Mesenchymal stem cell (in vitro differentiated cells and primary cell): ENCODE measurements around the gene TMUB1.

ENCODE experiments used
- DNase-seq: peaks from one replicate; pipeline ENCODE4 v3.0.0-alpha.2; 2013
- H2AFZ ChIP-seq: one replicate; pipeline ENCODE4 v1.6.1; 2013; ENCODE audit warnings: low read depth, mild to moderate bottlenecking, control low read depth, inconsistent platforms, low read length, moderate library complexity
- H2AK5ac ChIP-seq: 2 replicates; pipeline ENCODE4 v1.6.1; 2013; ENCODE audit warnings: low read length, moderate library complexity, mild to moderate bottlenecking, inconsistent platforms; ENCODE audit not compliant: severe bottlenecking
- H2BK120ac ChIP-seq: one replicate; pipeline ENCODE4 v1.6.1; 2013; ENCODE audit warnings: low read depth, mild to moderate bottlenecking, inconsistent platforms, low read length, moderate library complexity
- H2BK12ac ChIP-seq, 2 experiments: one replicate each; pipeline ENCODE4 v1.6.1; 2013; ENCODE audit warnings: inconsistent platforms in 2 of 2, low read length in 2 of 2, mild to moderate bottlenecking in 2 of 2, moderate library complexity in 2 of 2, control low read depth in 1 of 2
- H2BK15ac ChIP-seq: one replicate; pipeline ENCODE4 v1.6.1; 2013; ENCODE audit warnings: mild to moderate bottlenecking, low read depth, inconsistent platforms; ENCODE audit not compliant: poor library complexity, severe bottlenecking
- H2BK5ac ChIP-seq: 2 replicates; pipeline ENCODE4 v1.6.1; 2013; ENCODE audit warnings: low read depth, mild to moderate bottlenecking, low read length, control low read depth, inconsistent platforms; ENCODE audit not compliant: poor library complexity, severe bottlenecking
- H3K14ac ChIP-seq, 2 experiments: one replicate each; pipeline ENCODE4 v1.6.1; 2013; ENCODE audit warnings: inconsistent platforms in 2 of 2, low read length in 2 of 2, control low read depth in 1 of 2, mild to moderate bottlenecking in 1 of 2, moderate library complexity in 1 of 2
- H3K18ac ChIP-seq, 2 experiments: one replicate each; pipeline ENCODE4 v1.6.1; 2013; ENCODE audit warnings: inconsistent platforms in 2 of 2, low read length in 2 of 2, control low read depth in 1 of 2, low read depth in 1 of 2, mild to moderate bottlenecking in 1 of 2
- H3K23ac ChIP-seq, 2 experiments: one replicate each; pipeline ENCODE4 v1.6.1; 2013; ENCODE audit warnings: inconsistent platforms in 2 of 2, low read length in 2 of 2, mild to moderate bottlenecking in 2 of 2, moderate library complexity in 2 of 2, control low read depth in 1 of 2
- H3K27ac ChIP-seq: 2 replicates; pipeline ENCODE4 v1.5.1; 2013; ENCODE audit warnings: mild to moderate bottlenecking, moderate library complexity, low read length, control low read depth, inconsistent platforms; ENCODE audit not compliant: poor library complexity, severe bottlenecking
- H3K27me3 ChIP-seq, 2 experiments: 2 replicates each; pipeline versions ENCODE4 v1.6.1 to v1.7.0; 2013; ENCODE audit warnings: low read length in 2 of 2, mild to moderate bottlenecking in 2 of 2, moderate library complexity in 2 of 2, control low read depth in 1 of 2, inconsistent platforms in 1 of 2; ENCODE audit not compliant: control insufficient read depth in 1 of 2, insufficient read depth in 1 of 2
- H3K36me3 ChIP-seq, 2 experiments: 2 replicates each; pipeline versions ENCODE4 v1.6.1 to v1.7.0; 2013; ENCODE audit warnings: low read length in 2 of 2, control low read depth in 1 of 2, inconsistent platforms in 1 of 2, low read depth in 1 of 2, mild to moderate bottlenecking in 1 of 2; ENCODE audit not compliant: insufficient read depth in 2 of 2, control insufficient read depth in 1 of 2
- H3K4ac ChIP-seq, 2 experiments: one replicate each; pipeline ENCODE4 v1.6.1; 2013; ENCODE audit warnings: inconsistent platforms in 2 of 2, low read length in 2 of 2, mild to moderate bottlenecking in 2 of 2, moderate library complexity in 2 of 2, control low read depth in 1 of 2, low read depth in 1 of 2
- H3K4me1 ChIP-seq: 2 replicates; pipeline ENCODE4 v1.6.1; 2013; ENCODE audit warnings: low read depth, low read length, control low read depth; ENCODE audit not compliant: control insufficient read depth, insufficient read depth
- H3K4me2 ChIP-seq: 2 replicates; pipeline ENCODE4 v1.6.1; 2013; ENCODE audit warnings: low read length, mild to moderate bottlenecking, inconsistent platforms; ENCODE audit not compliant: poor library complexity, severe bottlenecking
- H3K4me3 ChIP-seq, 2 experiments: 2 replicates each; pipeline versions ENCODE4 v1.5.1 to v1.7.0; 2013; ENCODE audit warnings: low read length in 2 of 2, mild to moderate bottlenecking in 2 of 2, control low read depth in 1 of 2, low read depth in 1 of 2; ENCODE audit not compliant: insufficient read depth in 1 of 2
- H3K79me1 ChIP-seq: replicated peaks from 2 replicates; pipeline ENCODE4 v1.6.1; 2013; ENCODE audit warnings: mild to moderate bottlenecking, control low read depth, low read length, inconsistent platforms; ENCODE audit not compliant: poor library complexity, severe bottlenecking
- H3K9ac ChIP-seq: 2 replicates; pipeline ENCODE4 v1.7.0; 2013; ENCODE audit warnings: mild to moderate bottlenecking, low read length, moderate library complexity
- H3K9me3 ChIP-seq: 2 replicates; pipeline ENCODE4 v1.7.0; 2013; ENCODE audit warnings: mild to moderate bottlenecking, low read length; ENCODE audit not compliant: control insufficient read depth
- H4K8ac ChIP-seq: one replicate; pipeline ENCODE4 v1.6.1; 2013; ENCODE audit warnings: inconsistent platforms, mild to moderate bottlenecking, low read length, moderate library complexity
- H4K91ac ChIP-seq: one replicate; pipeline ENCODE4 v1.6.1; 2013; ENCODE audit warnings: mild to moderate bottlenecking, low read length, inconsistent platforms
- WGBS: methylation state at CpG from one replicate; pipeline ENCODE4 v1.1.7; 2013; ENCODE audit warnings: mixed read lengths; 5-methylcytosine and 5-hydroxymethylcytosine counted together

TMUB1 gene

DNA sequence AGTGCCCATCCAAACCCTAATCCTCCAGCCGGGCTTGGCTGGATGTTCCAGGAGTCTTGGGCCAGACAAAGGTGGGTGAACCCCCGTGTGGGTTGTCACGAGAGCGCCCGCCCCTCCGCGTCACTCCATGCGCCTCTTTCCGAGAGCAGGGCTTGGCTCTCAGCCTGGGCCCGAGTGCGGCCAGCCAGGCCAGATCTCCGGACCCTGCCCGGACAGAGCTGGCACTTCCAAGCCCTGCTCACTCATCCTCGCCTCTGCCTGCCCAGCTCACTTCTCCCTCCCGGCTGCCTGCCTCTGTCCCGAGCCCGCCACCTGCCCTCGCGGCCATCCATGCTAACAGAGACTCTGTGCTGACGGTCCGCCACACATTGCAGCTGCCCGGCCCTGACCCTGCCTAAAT is 37.6 kb upstream of the TMUB1 start:
- Histone ChIP-seq H3K9me3 (no peaks in the 10 kb centered on the region), H3K18ac (no peak overlapping the region), H3K27ac (no peak overlapping the region), H3K4me2 (no peak overlapping the region), H3K4me1 (peaks cover 29% of the 10 kb centered on the region), H4K91ac (no peak overlapping the region), H2BK12ac (no peak overlapping the region), H3K4me3 (no peak overlapping the region), H3K9ac (no peak overlapping the region), H2AK5ac (no peak overlapping the region), H3K23ac (no peak overlapping the region), H3K27me3 (no peaks in the 10 kb centered on the region), H3K4ac (no peak overlapping the region), H2BK5ac (no peak overlapping the region), H2BK120ac (no peak overlapping the region), H3K36me3 (peaks cover 66 to 90% of the 10 kb centered on the region in 2 experiments), H3K14ac (no peak overlapping the region), H2AFZ (no peak overlapping the region), H3K79me1 (peaks cover 53% of the 10 kb centered on the region), H2BK15ac (no peak overlapping the region), H4K8ac (no peak overlapping the region)
- WGBS = 96% methylated on average over 22 of the region's 22 CpGs
- DNase-seq = no peak

DNA sequence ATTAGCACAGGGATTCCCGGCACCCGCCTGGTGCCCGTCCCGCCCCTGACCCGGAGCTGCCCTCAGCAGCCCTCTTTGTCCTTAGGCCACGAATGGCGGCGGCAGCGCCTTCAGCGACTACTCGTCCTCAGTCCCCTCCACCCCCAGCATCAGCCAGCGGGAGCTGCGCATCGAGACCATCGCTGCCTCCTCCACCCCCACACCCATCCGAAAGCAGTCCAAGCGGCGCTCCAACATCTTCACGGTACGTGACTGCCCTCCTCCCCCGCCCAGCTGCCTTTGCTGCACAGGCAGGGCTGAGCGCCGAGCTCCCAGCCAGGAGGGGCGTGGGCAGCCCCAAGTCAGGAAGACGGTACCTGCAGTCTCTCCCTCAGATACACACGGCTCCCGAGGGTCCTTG is 36.6 kb upstream of the TMUB1 start:
- Histone ChIP-seq H3K27ac (no peak overlapping the region), H3K23ac (no peak overlapping the region), H4K91ac (peak overlapping the region; percentile 47), H3K4me1 (peaks cover 25% of the 10 kb centered on the region), H3K27me3 (no peaks in the 10 kb centered on the region), H4K8ac (peak overlapping the region; percentile 21), H3K4ac (no peak overlapping the region), H2BK5ac (no peak overlapping the region), H2AK5ac (no peak overlapping the region), H2BK15ac (no peak overlapping the region), H2AFZ (no peak overlapping the region), H2BK120ac (no peak overlapping the region), H2BK12ac (no peak overlapping the region), H3K9ac (no peak overlapping the region), H3K9me3 (no peaks in the 10 kb centered on the region), H3K14ac (no peak overlapping the region), H3K36me3 (peaks cover 61 to 88% of the 10 kb centered on the region in 2 experiments), H3K4me2 (no peak overlapping the region), H3K4me3 (no peak overlapping the region), H3K18ac (no peak overlapping the region), H3K79me1 (peaks cover 54% of the 10 kb centered on the region)
- WGBS = 95% methylated on average over 25 of the region's 27 CpGs
- DNase-seq = no peak

DNA sequence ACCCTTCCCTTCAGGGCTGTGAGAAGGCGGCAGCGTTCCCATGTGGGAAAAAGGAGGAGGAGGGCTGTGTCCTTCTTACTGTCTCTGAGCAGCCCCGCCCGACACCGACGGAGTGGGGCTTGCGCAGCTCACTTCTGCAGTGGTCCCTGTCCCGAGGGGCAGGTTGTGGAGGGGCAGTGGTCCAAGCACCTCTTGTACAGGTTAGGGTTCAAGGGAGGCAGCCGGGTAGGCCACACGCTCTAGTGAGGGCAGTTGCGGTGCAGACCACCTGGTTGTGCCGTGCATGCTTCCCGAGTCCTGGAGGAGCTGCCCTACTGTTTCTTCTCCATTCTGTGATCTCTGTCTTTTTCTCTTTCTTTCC is 35.7 kb upstream of the TMUB1 start:
- H3K4me1 ChIP-seq = peaks cover 25% of the 10 kb centered on the region
- H3K4me3 ChIP-seq = no peak overlapping the region
- H3K79me1 ChIP-seq = peaks cover 49% of the 10 kb centered on the region
- no peak overlapping the region for H3K9ac ChIP-seq
- no peaks in the 10 kb centered on the region for H3K27me3 ChIP-seq
- H2BK120ac ChIP-seq = no peak overlapping the region
- no peak overlapping the region for H4K8ac ChIP-seq
- H3K23ac ChIP-seq = no peak overlapping the region
- H4K91ac ChIP-seq = no peak overlapping the region
- no peak overlapping the region for H3K18ac ChIP-seq
- no peak for DNase-seq
- H2BK12ac ChIP-seq = no peak overlapping the region
- no peak overlapping the region for H2AK5ac ChIP-seq
- H3K4ac ChIP-seq = no peak overlapping the region
- H3K27ac ChIP-seq = no peak overlapping the region
- H3K14ac ChIP-seq = no peak overlapping the region
- no peak overlapping the region for H2BK5ac ChIP-seq
- H3K4me2 ChIP-seq = no peak overlapping the region
- H2AFZ ChIP-seq = no peak overlapping the region
- WGBS = 95% methylated on average over 13 of the region's 13 CpGs
- peaks cover 53 to 79% of the 10 kb centered on the region in 2 experiments for H3K36me3 ChIP-seq
- no peaks in the 10 kb centered on the region for H3K9me3 ChIP-seq
- H2BK15ac ChIP-seq = no peak overlapping the region

DNA sequence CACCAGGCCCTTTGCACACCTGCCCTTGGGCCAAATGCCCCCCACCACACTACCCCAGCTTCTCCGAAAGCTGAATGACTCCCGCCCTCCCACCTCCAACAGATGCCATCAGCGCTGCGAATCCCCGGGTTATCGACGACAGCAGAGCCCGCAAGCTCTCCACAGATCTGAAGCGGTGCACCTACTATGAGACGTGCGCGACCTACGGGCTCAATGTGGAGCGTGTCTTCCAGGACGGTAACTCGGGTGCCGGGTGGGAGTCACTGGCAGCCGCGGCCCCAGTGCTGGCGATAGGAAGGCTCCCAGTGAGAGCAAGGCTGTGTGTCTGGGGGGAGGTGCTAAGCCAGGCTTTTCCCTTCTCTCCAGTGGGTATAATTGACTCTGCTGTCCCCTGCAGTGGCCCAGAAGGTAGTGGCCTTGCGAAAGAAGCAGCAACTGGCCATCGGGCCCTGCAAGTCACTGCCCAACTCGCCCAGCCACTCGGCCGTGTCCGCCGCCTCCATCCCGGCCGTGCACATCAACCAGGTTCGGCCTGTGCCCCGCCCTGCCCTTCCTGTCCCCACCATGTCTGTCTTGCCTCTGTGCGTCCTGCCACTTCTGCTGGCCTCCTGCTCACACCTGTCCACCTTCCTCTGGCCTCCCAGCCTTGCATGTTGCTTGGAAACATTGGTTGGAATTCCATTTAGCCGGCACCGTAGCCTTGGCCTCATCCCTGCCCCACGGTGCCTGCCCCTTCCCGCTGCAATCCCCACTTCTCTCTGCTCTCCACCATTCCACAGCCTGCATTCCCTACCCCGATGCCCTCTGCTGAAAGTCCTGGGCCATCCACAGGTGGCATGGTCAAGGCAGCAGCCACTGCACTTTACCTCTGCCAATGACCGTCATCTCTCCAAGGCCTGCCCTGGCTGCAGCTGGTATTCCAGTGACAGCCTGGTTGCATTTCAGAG is 35.1 kb upstream of the TMUB1 start:
- H3K9ac ChIP-seq = no peak overlapping the region
- WGBS = 97% methylated on average over 38 of the region's 38 CpGs
- no peak overlapping the region for H3K4ac ChIP-seq
- peak overlapping the region in 1 of 2 experiments; percentile 15 for H3K4me3 ChIP-seq
- no peak overlapping the region for H3K14ac ChIP-seq
- H3K4me2 ChIP-seq = no peak overlapping the region
- H2BK12ac ChIP-seq = no peak overlapping the region
- H2BK5ac ChIP-seq = no peak overlapping the region
- no peak overlapping the region for H2AK5ac ChIP-seq
- no peak overlapping the region for H3K18ac ChIP-seq
- H4K91ac ChIP-seq = peak overlapping the region; percentile 1
- no peak overlapping the region for H3K27ac ChIP-seq
- H2BK15ac ChIP-seq = no peak overlapping the region
- no peak for DNase-seq
- peaks cover 31% of the 10 kb centered on the region for H3K4me1 ChIP-seq
- no peak overlapping the region for H2AFZ ChIP-seq
- H3K23ac ChIP-seq = no peak overlapping the region
- H3K79me1 ChIP-seq = peaks cover 46% of the 10 kb centered on the region
- no peaks in the 10 kb centered on the region for H3K9me3 ChIP-seq
- no peak overlapping the region for H2BK120ac ChIP-seq
- H3K36me3 ChIP-seq = peaks cover 46 to 73% of the 10 kb centered on the region in 2 experiments
- H4K8ac ChIP-seq = no peak overlapping the region
- no peaks in the 10 kb centered on the region for H3K27me3 ChIP-seq
